ENCODE measurements around the gene PET117. TPM values are rescaled to one million over a fixed set of nuclear protein-coding genes. Genes with fewer than 3 reads are reported as not detected.
"Not testable (repeated sequence)": the region's sequence is repeated elsewhere in the genome, so short reads cannot be mapped to it uniquely, and the experiment has no call there.

The PET117 gene
- total RNA-seq, 1 donor from 2014 or later = 12.6 TPM

DNA sequence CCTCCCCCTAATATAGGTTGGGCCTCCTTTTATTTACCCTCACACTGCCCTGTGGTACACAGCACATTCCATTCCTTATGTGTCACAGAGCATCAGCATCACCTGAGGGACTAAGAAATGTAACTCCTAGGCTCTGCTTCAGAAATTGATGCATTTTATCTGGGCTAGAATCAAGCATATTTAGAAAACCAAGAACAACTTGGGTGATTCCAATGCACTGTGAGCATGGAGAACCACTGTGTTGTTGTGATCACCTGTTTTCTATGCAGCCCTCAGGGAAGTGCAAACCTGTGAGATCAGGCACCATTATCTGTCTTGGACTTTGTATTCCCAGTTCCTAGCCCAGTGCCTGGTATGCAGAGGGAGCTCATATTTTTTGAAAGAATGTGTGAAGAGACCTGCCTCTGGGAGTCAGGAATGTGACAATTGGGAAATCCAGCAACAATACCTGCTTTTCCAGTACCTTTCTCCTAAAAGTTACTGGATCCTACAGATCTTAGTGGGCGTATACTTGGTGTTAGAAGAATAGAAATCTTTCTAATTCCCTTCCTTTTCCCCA lies 7.0 kb downstream of the PET117 start:
- DNase-seq (no peak), ATAC-seq (no peak)
- intact Hi-C loops (cut with micrococcal nuclease) = no loop called here

DNA sequence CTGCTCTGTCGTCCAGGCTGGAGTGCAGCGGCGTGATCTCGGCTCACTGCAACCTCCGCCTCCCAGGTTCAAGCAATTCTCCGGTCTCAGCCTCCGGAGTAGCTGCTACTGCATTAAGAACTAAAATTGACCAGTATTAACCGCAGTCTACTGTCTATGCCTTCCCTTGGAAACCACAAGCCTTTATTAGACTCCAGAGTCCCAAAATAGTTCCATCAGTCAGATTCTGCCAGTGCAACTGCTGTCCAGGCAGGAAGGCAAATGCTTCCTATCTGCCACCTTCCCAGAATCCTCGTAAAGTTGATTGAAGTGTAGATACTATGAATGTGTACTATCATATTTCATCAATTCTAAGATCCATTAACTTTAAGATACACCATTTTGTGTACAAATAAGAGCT lies 16.7 kb downstream of the PET117 start:
- DNase-seq (no peak), ATAC-seq (no peak)
- intact Hi-C loops (cut with micrococcal nuclease) = no loop called here

DNA sequence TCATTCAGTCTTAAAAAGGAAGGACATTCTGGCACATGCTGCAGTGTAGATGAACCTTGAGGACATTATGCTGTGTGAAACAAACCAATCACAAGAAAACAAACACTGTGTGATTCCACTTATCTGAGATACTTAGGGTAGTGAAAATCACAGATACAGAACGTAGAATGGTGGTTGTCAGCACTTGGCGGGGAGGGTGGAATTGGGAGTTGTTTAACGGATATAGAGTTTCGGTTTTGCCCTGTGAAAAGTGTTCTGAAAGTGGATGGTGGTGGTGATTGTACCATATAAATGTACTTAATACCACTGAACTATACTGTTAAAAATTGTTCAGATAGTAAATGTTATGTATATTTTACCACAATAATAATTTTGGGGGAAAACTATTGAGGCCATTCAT lies 18.4 kb downstream of the PET117 start:
- intact Hi-C loops (cut with micrococcal nuclease) = no loop called here
- ATAC-seq = no peak
- DNase-seq = no peak

DNA sequence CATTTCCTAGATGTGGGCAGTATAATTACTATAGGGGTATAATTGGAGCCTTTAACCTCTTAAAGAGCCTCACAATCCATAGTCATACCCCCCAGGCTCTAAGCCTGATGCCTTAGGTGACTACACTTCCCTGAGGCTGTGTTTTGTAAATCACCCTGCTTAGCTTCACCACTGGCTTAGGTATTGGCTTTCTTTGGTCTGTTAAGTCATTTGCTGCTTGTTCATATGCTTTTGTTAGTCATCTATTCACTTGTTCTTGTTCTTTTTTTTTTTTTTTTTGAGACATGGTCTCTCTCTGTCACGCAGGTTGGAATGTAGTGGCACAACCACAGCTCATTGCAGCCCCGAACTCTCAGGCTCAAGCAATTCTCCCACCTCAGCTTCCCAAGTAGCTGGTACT lies 26.7 kb downstream of the PET117 start:
- intact Hi-C loops (cut with micrococcal nuclease) = no loop called here
- no peak for ATAC-seq
- DNase-seq = no peak

DNA sequence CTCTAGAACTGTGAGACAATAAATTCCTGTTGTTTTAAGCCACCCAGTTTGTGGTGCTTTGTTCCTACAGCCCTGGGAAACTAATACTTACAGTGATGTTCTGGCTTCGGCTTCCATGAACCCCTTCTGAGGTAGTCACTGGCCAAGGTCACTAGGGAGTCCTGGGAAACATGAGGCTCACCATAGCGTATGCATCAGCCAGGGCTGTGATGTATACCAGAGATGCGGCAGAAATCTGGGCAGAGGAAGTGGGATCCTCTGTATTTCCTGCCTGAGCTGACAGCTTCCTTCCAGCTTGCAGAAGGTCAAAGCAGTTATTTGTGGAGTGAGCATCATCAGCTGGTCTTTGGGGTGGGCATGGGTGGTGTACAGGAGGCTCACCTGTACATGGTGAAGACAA lies 27.9 kb downstream of the PET117 start:
- intact Hi-C loops (cut with micrococcal nuclease) = no loop called here
- no peak for ATAC-seq
- no peak for DNase-seq

DNA sequence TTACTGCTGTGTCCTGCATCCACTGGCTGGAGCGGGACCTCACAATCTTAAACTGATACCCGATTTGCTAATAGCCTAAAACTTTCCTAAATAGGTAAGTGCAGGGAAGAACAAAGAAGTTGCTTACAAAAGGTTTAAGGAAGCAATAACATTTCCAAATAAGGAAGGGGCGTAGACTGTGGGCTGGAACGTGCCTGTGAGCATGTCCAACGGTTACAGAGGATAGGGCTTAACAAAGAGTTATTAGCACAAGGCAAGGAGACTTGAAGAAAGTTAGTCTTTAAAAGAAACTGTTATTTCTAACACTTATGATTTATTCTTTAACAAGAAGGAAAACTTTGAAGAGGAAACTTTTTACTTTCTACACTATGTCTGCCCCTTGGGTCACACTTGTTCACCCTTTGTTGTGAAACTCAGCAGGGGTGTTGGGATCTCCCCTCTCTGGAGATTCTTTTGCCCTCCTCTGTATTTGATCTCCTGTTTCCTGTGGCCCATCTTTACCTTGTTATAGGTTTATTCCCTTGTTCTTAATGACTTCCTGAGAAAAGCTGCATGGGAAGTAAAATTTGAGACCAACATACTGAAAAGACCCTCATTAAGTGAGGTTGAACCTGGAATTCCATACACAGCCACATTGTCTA lies 28.7 kb downstream of the PET117 start:
- DNase-seq (no peak), ATAC-seq (no peak)
- intact Hi-C loops (cut with micrococcal nuclease) = no loop called here

DNA sequence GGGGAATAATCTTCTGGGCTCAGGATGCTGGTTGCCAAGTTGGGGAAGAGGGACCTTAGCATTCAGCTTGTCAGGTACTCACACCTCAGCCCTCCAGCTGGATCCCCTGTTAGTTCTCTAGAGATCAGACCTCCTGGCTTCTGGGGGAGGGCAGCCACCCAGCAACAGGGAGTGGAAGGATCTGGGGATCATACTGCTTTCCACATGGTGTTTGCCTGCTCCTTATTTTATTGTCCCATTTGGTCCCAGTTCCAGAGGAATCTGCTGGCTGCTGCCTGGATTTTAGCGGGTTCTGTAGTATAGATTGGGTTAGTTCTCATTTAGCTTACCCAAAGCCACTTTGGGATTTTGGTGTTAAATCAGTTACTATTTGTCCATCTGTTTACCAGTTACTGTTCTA lies 29.3 kb downstream of the PET117 start:
- intact Hi-C loops (cut with micrococcal nuclease) = no loop called here
- no peak for DNase-seq
- ATAC-seq = no peak

DNA sequence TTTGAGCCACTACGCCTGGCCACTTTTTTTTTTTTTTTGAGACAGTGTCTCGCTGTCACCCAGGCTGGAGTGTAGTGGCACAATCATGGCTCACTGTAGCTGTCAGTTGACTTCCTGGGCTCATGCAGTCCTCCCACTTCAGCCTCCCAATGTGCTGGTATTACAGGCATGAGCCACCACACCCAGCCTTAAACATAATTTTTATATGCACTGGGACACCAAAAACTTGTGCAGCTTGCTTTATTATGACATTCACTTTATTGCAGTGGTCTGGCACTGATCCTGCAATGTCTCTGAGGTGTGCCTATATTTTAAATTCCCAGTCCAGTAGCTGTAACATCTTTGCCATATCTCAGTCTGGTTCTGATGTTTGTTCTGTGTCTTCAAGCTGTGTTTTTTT lies 34.7 kb downstream of the PET117 start:
- ATAC-seq (no peak), DNase-seq (no peak)
- intact Hi-C loops (cut with micrococcal nuclease) = no loop called here

DNA sequence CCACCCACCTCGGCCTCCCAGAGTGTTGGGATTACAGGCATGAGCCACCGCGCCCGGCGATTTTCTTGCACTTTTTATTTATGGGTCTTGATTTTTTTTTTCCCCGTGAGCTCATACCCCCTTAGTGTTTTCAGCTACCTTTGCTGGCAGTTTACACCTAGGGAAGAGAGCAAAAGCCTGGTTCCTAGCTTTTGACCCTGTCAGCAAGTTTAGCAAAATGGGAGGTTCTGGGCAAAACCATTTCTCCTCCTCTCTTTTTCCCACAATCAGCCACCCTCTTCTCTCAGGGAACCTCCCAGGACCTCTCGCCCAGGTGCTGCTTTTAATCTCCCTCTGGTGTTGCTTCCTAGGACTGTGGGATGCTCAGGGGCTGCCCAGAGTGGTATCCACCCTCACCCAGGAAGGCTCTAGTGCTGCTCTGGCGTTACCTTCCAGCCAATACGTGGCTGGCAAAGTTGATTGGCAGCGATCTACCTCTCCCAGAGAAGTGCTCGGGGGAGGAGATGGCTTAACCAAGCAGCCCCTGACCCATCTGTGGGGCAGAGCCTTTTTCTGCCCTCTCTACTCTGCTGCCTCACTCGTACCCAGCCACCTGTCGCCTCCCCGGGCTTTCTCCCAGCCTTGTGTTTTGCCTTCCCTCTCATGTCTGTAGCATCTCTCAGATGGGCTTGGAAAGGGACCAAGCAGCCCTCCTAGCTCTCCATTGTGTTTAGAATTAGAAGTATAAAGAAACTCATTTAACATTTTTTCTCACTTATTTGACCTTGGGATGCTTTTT lies 37.4 kb downstream of the PET117 start:
- DNase-seq = no peak
- intact Hi-C loops (cut with micrococcal nuclease) = no loop called here

DNA sequence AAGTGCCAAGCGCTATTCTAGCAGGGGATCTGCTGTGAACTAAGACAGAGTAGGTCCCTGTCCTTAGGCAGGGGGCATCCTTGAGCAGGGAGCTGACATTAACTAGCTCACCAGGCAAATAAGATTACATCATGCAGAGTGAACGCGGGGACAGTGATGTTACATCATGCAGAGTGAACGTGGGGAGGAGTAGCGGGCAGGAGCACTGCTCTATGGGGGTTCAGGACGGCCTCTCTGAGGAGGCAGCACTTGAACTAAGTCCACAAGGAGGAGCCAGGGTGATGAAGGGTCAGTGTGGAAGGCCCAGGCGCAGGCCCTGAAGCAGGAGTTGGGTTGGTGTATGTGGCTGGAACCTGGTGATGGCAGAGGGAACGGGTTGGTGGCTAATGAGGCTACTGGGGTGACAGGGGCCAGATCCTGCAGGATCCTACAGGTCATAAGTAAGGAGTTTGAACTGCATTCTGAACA lies 38.7 kb downstream of the PET117 start:
- intact Hi-C loops (cut with micrococcal nuclease) = no loop called here
- DNase-seq (no peak), ATAC-seq (no peak)

More for the DNA sequence above, 37.4 kb downstream of the PET117 start:
- ATAC-seq = no peak

DNA sequence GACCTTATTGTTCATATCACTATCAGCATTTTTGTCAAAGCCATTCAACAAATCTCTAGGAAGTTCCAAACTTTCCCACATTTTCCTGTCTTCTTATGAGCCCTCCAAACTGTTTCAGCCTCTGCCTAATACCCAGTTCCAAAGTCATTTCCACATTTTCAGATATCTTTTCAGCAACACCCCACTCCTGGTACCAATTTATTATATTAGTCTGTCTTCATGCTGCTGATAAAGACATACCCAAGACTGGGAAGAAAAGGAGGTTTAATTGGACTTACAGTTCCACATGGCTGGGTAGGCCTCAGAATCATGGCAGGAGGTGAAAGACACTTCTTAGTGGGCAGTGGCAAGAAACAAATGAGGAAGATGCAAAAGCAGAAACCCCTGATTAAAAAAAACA lies 42.7 kb downstream of the PET117 start:
- ATAC-seq; DNase-seq; intact Hi-C loops (cut with micrococcal nuclease): not testable (repeated sequence)

DNA sequence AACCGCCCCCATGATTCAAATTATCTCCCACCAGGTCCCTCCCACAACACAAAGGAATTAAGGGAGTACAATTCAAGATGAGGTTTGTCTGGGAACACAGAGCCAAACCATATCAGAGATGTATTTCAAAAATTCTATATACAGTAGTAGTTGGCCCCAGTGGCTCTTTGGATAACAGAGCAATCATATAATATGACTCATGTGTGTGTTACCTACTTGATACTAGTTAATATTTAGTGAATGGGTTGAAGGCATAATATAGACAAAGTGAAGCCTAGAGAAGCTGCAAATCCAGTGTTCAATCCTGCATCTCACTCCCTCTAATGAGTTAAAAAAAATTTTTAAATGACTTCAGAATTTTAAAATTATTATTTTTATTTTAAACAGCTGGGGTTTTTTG lies 43.2 kb downstream of the PET117 start:
- DNase-seq (no peak), ATAC-seq (no peak)
- intact Hi-C loops (cut with micrococcal nuclease) = no loop called here

DNA sequence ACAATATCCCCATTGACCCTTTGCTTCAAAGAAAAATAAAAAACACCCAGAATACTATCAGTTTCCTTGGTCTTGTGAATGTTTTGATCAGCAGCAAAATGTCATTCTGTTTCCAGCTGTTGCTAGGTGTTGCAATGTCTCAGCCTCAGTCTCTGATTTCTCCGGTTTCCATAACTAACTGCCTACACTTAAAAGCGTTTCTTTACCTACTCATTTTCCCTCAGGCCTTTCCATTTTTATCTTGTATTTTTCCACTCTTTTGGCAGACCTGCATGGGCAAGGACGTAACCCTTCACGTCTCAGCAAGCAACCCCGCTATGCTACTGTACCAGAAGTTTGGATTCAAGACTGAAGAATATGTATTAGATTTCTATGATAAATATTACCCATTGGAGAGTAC lies 49.4 kb downstream of the PET117 start:
- ATAC-seq = no peak
- intact Hi-C loops (cut with micrococcal nuclease) = no loop called here
- no peak for DNase-seq

DNA sequence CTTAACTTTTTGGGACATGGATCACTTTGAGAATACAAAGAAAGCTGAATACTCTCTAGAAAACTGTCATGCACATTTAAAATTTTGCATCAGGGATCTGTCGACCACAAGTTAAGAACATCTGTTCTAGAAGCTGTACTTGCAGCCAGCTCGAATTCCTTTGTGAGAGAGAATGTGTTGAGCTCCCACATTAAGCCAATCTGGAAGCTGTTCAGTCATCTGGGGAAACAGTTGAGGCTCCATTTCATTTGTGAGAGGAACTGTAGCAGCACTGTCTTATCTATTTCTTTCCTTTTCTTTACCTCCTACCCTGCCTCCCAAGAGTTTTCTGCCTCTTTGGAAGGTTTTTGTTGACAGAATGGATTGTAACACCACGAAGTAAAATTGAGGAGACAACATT lies 50.8 kb downstream of the PET117 start:
- intact Hi-C loops (cut with micrococcal nuclease) = no loop called here
- DNase-seq (no peak), ATAC-seq (peak; percentile 70)

DNA sequence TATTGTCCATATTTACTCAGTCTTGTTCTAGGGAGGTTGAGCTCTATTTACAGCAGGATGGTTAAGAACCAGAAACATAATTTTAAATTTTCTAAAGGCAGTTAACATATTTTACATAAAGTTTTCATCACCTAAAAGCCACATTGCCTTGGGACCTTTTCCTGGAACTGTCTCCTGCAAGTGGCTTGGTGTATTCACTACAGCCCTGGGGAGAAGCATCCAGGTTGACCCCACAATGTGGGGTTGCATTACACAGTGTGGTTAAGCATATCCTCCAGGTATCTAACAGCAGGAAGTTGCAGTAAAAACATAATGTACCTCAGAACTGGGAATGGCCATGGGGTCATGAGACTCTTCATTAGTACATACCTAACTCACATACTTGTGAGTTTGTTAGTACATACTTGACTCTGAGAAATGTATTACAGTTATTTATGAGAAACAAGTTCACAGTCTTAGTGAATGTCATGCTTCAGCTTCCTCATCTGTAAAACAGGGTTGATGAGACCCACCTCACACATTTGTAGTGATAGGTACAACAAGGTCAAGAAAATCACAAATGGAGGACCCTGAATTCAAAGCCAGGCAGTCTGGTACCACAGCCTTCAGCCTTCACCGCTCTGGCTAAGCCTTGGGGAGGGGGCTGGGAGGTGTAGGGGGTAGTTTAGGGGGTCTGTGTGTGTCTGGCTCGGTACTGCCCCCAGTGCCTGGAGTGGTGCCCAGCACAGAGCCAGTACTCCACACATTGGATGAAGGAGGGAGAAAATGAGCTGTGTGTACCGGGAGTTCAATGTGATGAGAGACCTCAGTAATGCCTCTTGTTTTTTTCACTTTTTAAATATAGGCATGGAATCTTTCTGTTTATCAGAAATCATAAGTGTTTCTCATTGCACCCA lies 52.9 kb downstream of the PET117 start:
- ATAC-seq (no peak), DNase-seq (no peak)
- intact Hi-C loops (cut with micrococcal nuclease) = no loop called here

DNA sequence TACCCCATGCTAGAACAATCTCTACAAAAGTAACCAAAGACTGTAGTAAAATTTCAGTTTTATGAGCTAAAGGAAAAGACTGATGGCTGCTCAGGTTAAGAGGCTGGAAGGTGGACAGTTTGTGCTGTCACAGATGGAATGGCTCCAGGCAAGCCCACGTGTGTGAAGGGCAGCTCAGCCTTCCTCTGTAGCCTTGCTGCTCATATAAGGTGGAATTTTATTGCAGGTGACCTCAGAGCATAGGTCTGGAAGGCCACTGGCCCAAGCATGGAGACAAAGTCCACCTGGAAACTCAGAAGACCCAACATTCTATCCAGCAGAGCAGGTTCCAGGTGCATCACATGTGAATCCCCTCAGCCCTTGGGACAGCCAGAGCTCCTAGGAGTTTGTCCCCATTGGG lies 53.6 kb downstream of the PET117 start:
- ATAC-seq (no peak), DNase-seq (no peak)

More for the DNA sequence above, 53.6 kb downstream of the PET117 start:
- intact Hi-C loops (cut with micrococcal nuclease) = no loop called here

Measured in left ventricle myocardium superior (tissue), 1 donor.